Type B pancreatic cell (in vitro differentiated cells): Measurements from ENCODE around the gene AKAP3. TPM values are rescaled to one million over a fixed set of nuclear protein-coding genes. Genes with fewer than 3 reads are reported as not detected.

ENCODE experiments used
- DNase-seq: peaks from one replicate; pipeline ENCODE4 v3.0.0; 2021; ENCODE audit warnings: mixed read lengths; ENCODE audit not compliant: unreplicated experiment; ENCODE audit errors: extremely low spot score
- H3K27ac Mint-ChIP-seq: 2 replicates; pipeline ENCODE4 v1.8.0; 2021; ENCODE audit warnings: mild to moderate bottlenecking, mixed read lengths
- H3K27me3 Mint-ChIP-seq: 2 replicates; pipeline ENCODE4 v1.8.0; 2021; ENCODE audit warnings: mixed read lengths
- H3K36me3 Mint-ChIP-seq: 2 replicates; pipeline ENCODE4 v1.8.0; 2021; ENCODE audit warnings: mixed read lengths
- H3K4me1 Mint-ChIP-seq: one replicate; pipeline ENCODE4 v1.8.0; 2021; ENCODE audit warnings: mixed read lengths; ENCODE audit not compliant: unreplicated experiment
- H3K4me3 Mint-ChIP-seq: 2 replicates; pipeline ENCODE4 v1.8.0; 2021; ENCODE audit warnings: mild to moderate bottlenecking, mixed read lengths
- H3K9me3 Mint-ChIP-seq: 2 replicates; pipeline ENCODE4 v1.8.0; 2021; ENCODE audit warnings: mixed read lengths
- total RNA-seq: library from RNA; stranded (reverse); gene quantifications from 2 replicates; pipeline ENCODE4 v1.2.1, GENCODE V29; 2021; ENCODE audit warnings: low replicate concordance
- TF ChIP-seq, protein P1 (sequence below): fragments of 200-600 bp; sonication (generic); conservative IDR thresholded peaks from 2 replicates; pipeline ENCODE4 v1.5.0; 2021; ENCODE audit warnings: antibody characterized with exemption, mild to moderate bottlenecking

Gene AKAP3
- total RNA-seq, 1 donor from 2014 or later: 3.8 TPM

DNA sequence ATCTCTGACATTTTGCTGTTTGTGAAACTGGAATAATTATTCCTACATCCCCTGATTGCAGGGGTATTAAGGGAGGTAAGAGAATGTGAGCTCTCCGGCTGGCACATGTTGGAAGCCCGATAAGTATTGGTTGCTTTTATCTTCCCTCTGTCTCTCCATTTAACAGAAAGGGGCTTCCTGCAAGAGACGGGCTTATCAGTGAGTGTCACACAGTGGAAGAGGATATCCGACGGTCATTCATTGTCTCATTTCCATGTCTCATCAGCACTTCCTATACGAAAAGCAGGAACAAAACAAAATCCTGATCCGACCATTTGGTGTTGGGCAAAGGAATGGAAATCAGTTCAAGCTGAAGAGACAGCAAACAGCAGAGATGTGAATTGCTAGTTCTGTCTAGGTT, 76.2 kb downstream of the AKAP3 start:
- H3K27ac Mint-ChIP-seq: no peak overlapping the region
- no peaks in the 10 kb centered on the region for H3K36me3 Mint-ChIP-seq
- H3K4me3 Mint-ChIP-seq: no peak overlapping the region
- no peak for DNase-seq
- TF ChIP-seq, protein P1, sequence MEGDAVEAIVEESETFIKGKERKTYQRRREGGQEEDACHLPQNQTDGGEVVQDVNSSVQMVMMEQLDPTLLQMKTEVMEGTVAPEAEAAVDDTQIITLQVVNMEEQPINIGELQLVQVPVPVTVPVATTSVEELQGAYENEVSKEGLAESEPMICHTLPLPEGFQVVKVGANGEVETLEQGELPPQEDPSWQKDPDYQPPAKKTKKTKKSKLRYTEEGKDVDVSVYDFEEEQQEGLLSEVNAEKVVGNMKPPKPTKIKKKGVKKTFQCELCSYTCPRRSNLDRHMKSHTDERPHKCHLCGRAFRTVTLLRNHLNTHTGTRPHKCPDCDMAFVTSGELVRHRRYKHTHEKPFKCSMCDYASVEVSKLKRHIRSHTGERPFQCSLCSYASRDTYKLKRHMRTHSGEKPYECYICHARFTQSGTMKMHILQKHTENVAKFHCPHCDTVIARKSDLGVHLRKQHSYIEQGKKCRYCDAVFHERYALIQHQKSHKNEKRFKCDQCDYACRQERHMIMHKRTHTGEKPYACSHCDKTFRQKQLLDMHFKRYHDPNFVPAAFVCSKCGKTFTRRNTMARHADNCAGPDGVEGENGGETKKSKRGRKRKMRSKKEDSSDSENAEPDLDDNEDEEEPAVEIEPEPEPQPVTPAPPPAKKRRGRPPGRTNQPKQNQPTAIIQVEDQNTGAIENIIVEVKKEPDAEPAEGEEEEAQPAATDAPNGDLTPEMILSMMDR: no peak
- H3K4me1 Mint-ChIP-seq: no peaks in the 10 kb centered on the region
- peaks cover 16% of the 10 kb centered on the region for H3K27me3 Mint-ChIP-seq
- H3K9me3 Mint-ChIP-seq: no peaks in the 10 kb centered on the region

DNA sequence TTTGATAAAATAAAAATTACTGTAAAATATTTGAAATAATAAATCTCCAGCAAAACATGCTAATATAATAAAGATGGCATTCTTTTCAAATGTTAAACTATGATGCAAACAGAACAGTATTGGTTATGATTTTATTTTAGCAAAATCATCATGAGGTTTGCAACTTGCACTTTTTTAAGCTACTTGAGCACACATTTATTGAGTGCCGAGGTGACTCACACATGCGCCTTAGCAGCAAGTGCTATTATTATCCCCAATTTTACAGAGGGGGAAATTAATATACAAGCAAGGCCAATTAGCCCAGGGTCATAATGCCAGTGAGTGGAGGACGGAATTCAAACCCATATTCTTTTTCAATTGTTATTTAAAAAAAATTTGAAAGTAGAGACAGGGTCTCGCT, 79.6 kb downstream of the AKAP3 start:
- H3K27me3 Mint-ChIP-seq: peaks cover 22% of the 10 kb centered on the region
- no peak overlapping the region for H3K27ac Mint-ChIP-seq
- H3K4me3 Mint-ChIP-seq: no peak overlapping the region
- no peaks in the 10 kb centered on the region for H3K4me1 Mint-ChIP-seq
- no peaks in the 10 kb centered on the region for H3K36me3 Mint-ChIP-seq
- no peaks in the 10 kb centered on the region for H3K9me3 Mint-ChIP-seq
- DNase-seq: no peak
- TF ChIP-seq, protein P1: no peak

DNA sequence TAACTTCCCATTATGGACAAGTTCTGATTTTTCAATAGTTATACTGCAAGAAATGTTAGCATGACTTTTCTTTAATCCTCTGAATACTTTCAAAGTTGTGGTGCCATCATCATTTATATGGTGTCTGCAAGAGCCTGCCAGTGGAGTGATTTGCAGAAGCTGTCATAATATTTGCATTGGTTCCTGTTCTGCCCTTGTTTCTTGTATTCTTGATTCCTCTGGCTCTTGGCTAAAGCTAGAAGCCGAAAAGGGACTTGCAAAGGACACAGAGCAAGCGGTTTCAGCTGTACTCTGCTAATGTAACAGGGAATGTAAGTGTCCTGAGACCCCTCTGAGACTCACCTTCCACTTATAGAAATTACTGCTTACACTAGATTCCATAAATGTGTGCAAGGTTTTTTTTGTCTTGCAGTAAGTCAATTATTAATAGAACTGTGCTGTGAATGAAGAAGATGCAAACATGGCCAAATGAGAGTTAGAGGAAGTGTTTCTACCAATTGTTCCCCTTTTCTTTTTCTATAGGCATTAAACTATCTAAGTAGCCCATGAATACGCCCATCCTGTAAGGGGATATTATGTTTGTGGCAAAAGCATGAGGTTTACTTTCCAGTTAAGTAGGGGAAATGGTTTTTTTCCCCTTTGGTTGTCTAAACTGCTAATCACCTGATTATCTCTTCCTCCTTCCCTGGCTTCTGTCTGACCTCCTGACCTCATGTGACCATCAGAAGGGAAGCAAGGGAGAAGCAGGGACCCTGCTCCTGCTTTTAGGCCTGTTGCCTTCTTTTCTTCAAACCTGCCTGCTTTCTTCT, 81.6 kb downstream of the AKAP3 start:
- Mint-ChIP-seq H3K9me3 (no peaks in the 10 kb centered on the region), H3K4me1 (peaks cover under 1% of the 10 kb centered on the region)
- no peak for DNase-seq

DNA sequence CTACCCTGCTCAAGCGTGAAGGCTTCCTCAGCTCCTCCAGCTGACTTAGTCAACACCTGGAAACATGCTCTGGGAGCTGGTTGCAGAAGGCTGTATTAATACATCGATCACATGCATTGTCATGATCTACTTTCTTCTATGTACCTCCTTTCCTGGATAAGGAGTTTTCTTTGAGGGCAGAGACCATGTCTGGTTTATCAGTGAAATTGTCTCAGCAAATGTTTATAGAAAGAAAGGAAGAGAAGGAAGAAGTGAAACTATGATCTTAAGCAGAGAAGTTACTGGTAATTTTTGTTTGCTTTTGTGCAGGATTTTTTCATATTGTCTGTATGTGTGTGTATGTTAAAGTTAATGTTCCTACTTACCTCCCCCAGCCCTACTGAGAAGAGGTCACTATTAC, 82.4 kb downstream of the AKAP3 start:
- TF ChIP-seq, protein P1: no peak
- peaks cover 4% of the 10 kb centered on the region for H3K36me3 Mint-ChIP-seq
- DNase-seq: no peak
- H3K4me3 Mint-ChIP-seq: no peak overlapping the region
- H3K9me3 Mint-ChIP-seq: no peaks in the 10 kb centered on the region
- peaks cover 40% of the 10 kb centered on the region for H3K27me3 Mint-ChIP-seq
- peaks cover 7% of the 10 kb centered on the region for H3K4me1 Mint-ChIP-seq
- H3K27ac Mint-ChIP-seq: no peak overlapping the region

More for the DNA sequence above, 81.6 kb downstream of the AKAP3 start:
- H3K27ac Mint-ChIP-seq: no peak overlapping the region
- TF ChIP-seq, protein P1: no peak
- no peaks in the 10 kb centered on the region for H3K36me3 Mint-ChIP-seq
- peaks cover 33% of the 10 kb centered on the region for H3K27me3 Mint-ChIP-seq
- H3K4me3 Mint-ChIP-seq: no peak overlapping the region

Other genes with a start within 250 kb of the AKAP3 start
- not detected in 2 replicates for gene FGF6, start 203.2 kb downstream of the AKAP3 start, total RNA-seq
- gene RAD51AP1, start 110.2 kb downstream of the AKAP3 start, total RNA-seq: 20.7 and 26.6 TPM in 2 replicates
- gene DYRK4, start 86.8 kb downstream of the AKAP3 start, total RNA-seq: 31.6 and 57.7 TPM in 2 replicates
- gene NDUFA9, start 63 bp upstream of the AKAP3 start, total RNA-seq: 90.5 and 272 TPM in 2 replicates
- gene GALNT8, start 71.3 kb upstream of the AKAP3 start, total RNA-seq: 5.2 and 7.1 TPM in 2 replicates